Limb (tissue), 2 donors: ENCODE measurements around the gene COG3.
A peak's percentile ranks its signal among the peaks of the same experiment; 100 is the strongest.

ENCODE experiments used
- DNase-seq, 2 donors: peaks; one replicate each; pipeline ENCODE4 v3.0.0-alpha.2; 2016; ENCODE audit errors: extremely low spot score in 2 of 2

Gene COG3

GRCh38 chr13:45503658-45504057, 38.9 kb downstream of the COG3 start:
- DNase-seq = no peak

DNA sequence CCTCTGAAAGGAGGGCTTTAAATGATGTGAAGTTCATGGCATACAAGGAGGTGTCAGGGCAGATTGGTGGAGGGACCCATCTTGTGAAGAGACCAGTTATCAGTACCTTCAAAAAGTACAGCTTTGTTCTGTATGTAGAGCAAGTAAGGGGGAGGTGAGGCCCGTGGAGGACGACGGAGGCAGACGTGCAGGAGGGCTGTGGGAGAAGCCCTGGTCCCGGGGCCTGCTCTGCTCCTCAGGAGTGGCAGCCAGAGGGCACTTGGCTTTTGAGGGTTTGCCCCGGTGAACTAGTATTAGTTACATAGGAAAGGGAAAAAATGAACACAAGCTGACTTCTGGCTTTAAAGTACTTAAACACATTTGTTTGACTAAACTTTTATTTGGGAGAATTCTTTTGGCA, 42.1 kb downstream of the COG3 start:
- DNase-seq = no peak

- DNase-seq = no peak
These were observed 44.0 kb downstream of the COG3 start for GRCh38 chr13:45508776-45509175.

DNA sequence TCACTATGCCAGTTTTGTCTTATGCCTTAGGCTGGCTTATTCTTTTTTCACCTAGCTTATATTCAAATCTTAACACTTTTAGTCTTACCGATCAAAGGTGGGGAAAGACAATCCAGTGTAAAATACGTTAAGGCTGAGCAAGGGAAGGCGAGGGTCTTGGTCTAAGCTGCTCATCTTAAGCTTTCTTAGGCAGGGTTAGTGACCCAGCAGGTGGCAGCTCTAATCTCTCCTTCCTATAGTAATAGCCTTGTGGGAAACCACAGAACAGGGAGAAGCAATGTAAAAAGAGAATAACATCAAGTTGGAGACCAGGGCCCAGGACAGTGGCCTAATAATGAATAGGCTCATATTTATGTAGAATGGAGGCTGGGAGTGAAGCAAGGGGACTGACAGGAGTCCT, 45.9 kb downstream of the COG3 start:
- DNase-seq = no peak

GRCh38 chr13:45511310-45512097, 46.8 kb downstream of the COG3 start:
- peak in 1 of 2 donors; percentile 85 for DNase-seq

- DNase-seq = no peak
These were observed 47.4 kb downstream of the COG3 start for GRCh38 chr13:45512098-45512496.

DNA sequence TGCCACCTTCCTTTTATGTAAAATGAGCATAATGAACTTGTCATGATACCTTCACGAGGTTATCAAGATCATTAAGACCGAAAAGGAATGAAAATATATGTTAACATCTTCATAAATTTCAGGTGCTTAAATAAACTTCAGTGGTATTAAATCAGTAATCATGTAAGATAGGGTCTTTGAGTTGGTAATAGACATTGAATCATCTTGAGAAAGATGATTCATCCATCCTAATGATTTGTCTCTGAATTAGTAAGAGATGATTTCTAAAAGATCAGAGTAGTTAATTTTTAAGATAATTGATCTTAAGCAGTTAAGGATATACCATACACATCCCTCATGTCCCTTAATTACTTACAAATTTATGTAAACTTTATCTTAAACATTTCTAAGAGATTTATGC, 52.0 kb downstream of the COG3 start:
- DNase-seq = no peak

GRCh38 chr13:45518525-45519245, 53.9 kb downstream of the COG3 start:
- no peak for DNase-seq

DNA sequence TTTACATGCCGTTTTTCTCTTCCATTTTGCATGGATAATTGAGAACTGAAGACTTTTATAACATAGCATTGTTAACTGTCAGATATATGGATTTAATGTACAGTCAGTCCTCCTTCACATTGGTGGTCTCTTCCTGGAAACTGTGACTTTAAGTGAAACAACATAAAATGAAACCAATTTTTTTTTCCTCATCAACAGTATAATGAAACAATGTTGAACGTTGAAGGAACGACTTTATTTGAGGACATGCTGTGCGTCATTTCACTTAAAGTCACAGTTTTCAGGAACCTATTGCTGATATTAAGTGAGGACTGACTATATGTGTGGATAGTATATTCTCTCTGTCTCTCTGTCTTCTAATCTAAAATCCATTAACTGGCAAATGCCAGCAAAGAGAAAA, 54.8 kb downstream of the COG3 start:
- no peak for DNase-seq

DNA sequence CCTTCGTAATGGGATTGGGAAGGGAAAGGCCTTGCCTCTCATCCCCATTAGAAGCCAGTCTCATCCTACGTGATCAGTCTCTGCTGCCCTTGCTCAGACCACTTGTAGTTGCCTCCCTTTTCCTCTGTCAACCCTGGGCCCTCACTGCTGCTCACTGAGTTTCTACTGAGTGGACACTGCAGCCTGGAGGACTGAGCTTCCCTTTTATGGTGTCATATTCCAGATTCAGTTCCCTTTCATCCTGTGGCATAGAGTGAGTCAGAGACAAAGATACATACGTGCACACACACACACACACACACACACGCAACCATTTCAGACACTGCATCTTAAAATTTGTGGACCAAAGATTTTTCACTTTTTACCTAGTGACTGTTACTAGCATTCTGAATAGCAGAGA, 56.6 kb downstream of the COG3 start:
- DNase-seq = no peak

DNA sequence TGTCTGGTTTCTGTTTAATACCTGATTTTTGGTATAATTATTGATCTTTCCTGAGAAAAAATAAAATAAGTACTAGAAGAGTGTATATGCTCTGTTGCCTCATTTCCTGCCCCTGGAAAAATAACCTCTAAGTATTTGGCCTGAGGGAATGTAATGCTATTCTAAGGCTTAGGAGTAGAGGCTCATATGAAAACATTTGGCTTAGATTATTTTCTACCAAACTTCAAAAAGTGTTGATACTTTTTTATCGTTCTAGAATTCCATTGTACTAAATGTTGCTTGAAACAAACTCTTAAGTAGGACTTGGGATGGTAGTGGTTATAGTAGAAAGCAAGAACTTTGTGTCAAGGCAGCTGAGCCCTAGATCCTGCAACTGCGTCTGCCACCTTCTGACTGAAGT, 57.8 kb downstream of the COG3 start:
- DNase-seq = no peak

DNA sequence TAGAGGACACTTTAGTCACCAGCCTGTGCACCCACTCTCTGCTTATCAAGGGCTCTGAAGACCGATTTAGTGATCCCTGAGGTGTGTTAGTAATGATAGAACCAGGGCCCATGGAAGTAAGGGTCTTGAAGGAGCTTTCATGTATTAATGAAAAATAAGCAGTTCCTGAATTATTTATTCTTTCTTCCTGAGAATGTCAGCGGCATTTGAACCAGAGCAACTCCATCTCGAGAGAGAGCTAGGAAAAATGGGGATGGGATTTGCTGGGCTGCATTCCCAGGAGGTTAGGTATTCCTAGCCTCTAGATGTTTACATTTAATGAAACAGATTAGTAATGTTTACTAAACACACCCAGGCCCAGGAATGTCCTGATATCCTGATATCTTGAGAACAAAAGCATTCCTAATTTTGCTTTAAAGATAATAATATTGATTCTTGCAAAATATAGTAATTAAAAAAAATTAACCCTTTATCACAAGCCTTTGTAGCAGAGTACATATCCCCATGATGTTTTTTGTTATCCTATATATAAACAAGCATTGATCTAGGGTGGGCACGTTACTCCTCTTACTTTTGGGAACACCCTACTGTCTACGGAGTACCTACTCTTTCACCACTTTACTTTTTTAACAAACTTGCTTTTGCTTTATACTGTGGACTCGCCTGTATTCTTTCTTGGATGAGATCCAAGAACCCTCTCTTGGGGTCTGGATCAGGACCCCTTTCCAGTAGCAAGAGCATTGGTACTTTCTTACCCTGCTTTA, 63.1 kb downstream of the COG3 start:
- DNase-seq = no peak

DNA sequence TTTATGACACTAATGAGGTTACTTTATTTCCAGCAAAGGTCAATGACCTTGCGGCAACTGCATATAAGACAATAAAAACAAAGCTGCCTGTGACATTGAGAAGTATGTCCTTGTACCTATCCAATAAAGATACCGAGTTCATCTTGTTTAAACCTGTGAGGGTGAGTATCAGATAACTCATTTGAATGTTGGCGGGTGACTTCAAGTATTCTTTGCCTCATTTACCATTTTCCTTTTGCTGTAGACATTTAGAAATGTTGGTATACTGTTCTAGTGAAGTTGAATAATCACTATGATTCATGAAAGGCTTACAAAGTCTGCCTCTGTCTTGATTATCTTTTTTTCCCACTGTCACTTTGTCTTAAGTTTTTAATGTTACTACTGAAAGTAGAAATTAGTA, 65.0 kb downstream of the COG3 start:
- DNase-seq = no peak

DNA sequence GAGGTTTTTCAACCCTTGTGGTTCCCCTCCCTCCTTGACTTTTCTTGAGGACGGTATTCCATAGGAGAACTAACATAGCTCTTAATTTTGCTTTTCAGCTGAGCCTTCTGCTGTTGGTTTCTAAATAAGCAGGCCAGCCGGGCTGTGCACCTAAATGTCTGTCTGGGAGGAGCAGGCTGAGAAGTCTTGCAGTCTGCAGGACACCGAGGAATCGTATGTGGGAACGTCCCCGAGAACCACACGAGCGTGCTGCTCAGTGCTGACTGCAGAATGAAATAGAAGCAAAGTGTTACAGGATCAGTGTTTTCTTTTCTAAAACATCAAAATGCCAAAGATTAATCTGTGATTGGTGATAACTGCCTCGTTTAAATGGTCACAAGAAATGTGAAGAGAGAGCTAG, 69.9 kb downstream of the COG3 start:
- DNase-seq = no peak

- DNase-seq = no peak
These were observed 71.5 kb downstream of the COG3 start for GRCh38 chr13:45536224-45536623.

- DNase-seq = no peak
These were observed 72.8 kb downstream of the COG3 start for GRCh38 chr13:45537516-45537915.

GRCh38 chr13:45538382-45538781, 73.6 kb downstream of the COG3 start:
- no peak for DNase-seq

DNA sequence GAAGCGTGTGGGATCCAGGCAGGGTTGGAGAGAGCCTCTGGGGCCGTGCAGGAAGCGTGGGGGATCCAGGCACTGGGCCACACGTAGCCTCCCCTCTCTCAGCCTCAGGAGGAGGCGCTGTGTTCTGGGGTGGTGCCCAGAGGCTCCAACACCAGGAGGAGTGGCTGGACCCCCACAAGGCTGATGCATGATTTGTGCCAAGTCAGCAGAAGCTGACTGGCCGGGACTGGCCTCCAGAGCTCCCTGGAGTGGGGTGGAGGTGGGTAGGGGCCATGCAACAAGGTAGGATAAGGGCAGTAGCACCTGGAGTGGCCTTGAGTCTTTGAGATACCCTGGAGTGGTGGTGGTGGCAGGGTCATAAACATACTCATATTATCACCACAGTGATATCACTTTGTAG, 75.5 kb downstream of the COG3 start:
- DNase-seq = no peak

- no peak for DNase-seq
These were observed 76.1 kb downstream of the COG3 start for GRCh38 chr13:45540864-45541263.

- no peak for DNase-seq
These were observed 77.1 kb downstream of the COG3 start for GRCh38 chr13:45541806-45542205.

DNA sequence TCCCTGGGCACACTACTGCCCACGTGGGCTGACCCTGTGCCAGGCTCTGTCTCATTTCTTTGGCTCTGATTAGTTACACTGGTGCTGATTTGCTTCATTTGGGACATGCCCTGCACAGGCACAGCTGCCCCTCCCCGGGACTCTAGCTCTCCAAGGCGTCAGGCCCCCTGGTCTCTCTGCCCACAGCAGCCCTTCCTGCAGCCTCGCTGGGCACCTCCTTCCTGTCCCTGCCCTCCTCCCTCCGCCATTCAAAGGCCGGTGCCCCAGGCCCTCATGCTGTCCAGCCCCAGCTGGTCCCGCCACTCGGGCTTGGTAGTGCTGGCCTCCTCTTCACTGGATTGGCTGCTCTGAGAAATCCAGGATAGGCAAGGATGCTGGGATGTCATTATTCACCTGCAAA, 77.7 kb downstream of the COG3 start:
- DNase-seq = no peak

- no peak for DNase-seq
These were observed 78.1 kb downstream of the COG3 start for GRCh38 chr13:45542878-45543277.
